Lung (tissue), 12 donors: ENCODE results near the gene SIDT2. TPM values are rescaled to one million over a fixed set of nuclear protein-coding genes. Genes with fewer than 3 reads are reported as not detected.

Experiments used
- ATAC-seq: fragments of 200-7000 bp; cut with Tn5 transposase; one replicate; pipeline ENCODE4 v1.9.1; 2020; ENCODE audit warnings: moderate number of reproducible peaks; ENCODE audit not compliant: insufficient read depth, low FRiP score
- DNase-seq, 3 donors: peaks; one replicate each; pipeline ENCODE4 v3.0.0-alpha.2; 2013 to 2017
- H3K27ac ChIP-seq, 2 donors: one replicate each; pipeline ENCODE4 v1.5.1; 2013; ENCODE audit warnings: mild to moderate bottlenecking in 2 of 2, moderate library complexity in 2 of 2, control low read depth in 1 of 2, inconsistent platforms in 1 of 2, low read depth in 1 of 2, low read length in 1 of 2
- H3K27me3 ChIP-seq, 3 donors: one replicate each; pipeline ENCODE4 v1.5.1; 2013; ENCODE audit warnings: low read length in 2 of 3; ENCODE audit not compliant: control insufficient read depth in 3 of 3, insufficient read depth in 3 of 3
- H3K36me3 ChIP-seq, 4 donors: one replicate each; pipeline ENCODE4 v1.5.1; 2013; ENCODE audit warnings: low read length in 4 of 4, mild to moderate bottlenecking in 1 of 4, moderate library complexity in 1 of 4; ENCODE audit not compliant: control insufficient read depth in 4 of 4, insufficient read depth in 4 of 4
- H3K4me1 ChIP-seq, 5 donors: one replicate each; pipeline ENCODE4 v1.5.1; 2013; ENCODE audit warnings: low read length in 5 of 5, mild to moderate bottlenecking in 2 of 5, moderate library complexity in 1 of 5; ENCODE audit not compliant: control insufficient read depth in 5 of 5, insufficient read depth in 5 of 5
- H3K4me3 ChIP-seq: one replicate; pipeline ENCODE4 v1.5.1; 2013; ENCODE audit warnings: mild to moderate bottlenecking, control low read depth, moderate library complexity
- H3K9ac ChIP-seq, 2 donors: one replicate each; pipeline ENCODE4 v1.5.1; 2013; ENCODE audit warnings: low read length in 2 of 2, control low read depth in 1 of 2; ENCODE audit not compliant: insufficient read depth in 1 of 2
- H3K9me3 ChIP-seq, 4 donors: one replicate each; pipeline ENCODE4 v1.5.1; 2013; ENCODE audit warnings: low read length in 3 of 4, mild to moderate bottlenecking in 1 of 4, moderate library complexity in 1 of 4; ENCODE audit not compliant: control insufficient read depth in 4 of 4, insufficient read depth in 3 of 4
- CTCF ChIP-seq: IDR thresholded peaks from 2 replicates; pipeline ENCODE4 v1.5.1; 2012; ENCODE audit warnings: mild to moderate bottlenecking; ENCODE audit errors: control extremely low read depth, extremely low read depth
- WGBS, 2 donors: extraction: QIAGEN DNeasy Blood & Tissue Kit; methylation state at CpG; one replicate each; pipeline ENCODE4 v1.1.7; 2013; 5-methylcytosine and 5-hydroxymethylcytosine counted together
- polyA plus RNA-seq, 2 donors: library from polyadenylated mRNA; stranded (reverse); fragments of 200-250 nt; gene quantifications; one replicate each; pipeline ENCODE4 v1.2.1, GENCODE V29; 2013
- total RNA-seq, 2 donors: library from RNA; depleted of rRNA in 1 of 2; stranded (reverse); fragments of >200 nt in 1 of 2; gene quantifications; one replicate each; pipeline ENCODE4 v1.2.1, GENCODE V29; 2014 to 2021
- donor health status: control.
- donor health status: control.
- donor health status: Bipolar disorder and iron deficiency.
- donor health status: healthy.
- donor health status: DM: yes; HTN: yes; CAD: no.

The SIDT2 gene
- total and polyA plus RNA-seq, 4 donors: 25.4 to 84.8 (median 38.4) TPM

DNA sequence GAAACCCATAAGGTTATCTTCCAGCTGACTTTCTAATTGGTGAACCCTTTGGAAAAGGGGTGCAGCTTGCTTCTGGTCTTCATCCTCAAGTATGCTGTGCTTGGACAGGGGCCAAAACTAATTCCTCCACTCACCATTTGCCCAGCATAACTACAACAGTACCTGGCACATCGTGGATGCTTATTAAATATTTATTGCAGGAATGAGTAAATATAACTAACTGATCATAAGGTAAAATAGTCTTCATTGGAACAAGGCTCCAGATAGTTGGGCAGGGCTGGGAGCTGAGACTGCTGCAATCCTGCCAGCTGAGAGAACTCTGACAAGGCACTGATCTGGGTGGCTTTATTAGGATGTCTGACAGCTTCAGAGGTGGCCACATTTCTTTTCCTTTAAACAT is 2.4 kb upstream of the SIDT2 start:
- Histone ChIP-seq H3K9ac (no peak overlapping the region), H3K4me1 (peaks cover 11 to 25% (median 18%) of the 10 kb centered on the region in 5 donors), H3K27me3 (no peaks in the 10 kb centered on the region), H3K9me3 (no peaks in the 10 kb centered on the region), H3K4me3 (no peak overlapping the region), H3K36me3 (peaks cover 0 to 3% (median 0%) of the 10 kb centered on the region in 4 donors), H3K27ac (no peak overlapping the region)
- DNase-seq: no peak
- TF ChIP-seq CTCF: no peak
- ATAC-seq: no peak
- 64 to 71% methylated on average over 1 of the region's 1 CpG for WGBS, 2 donors

- Histone ChIP-seq H3K27ac (peak overlapping the region in 1 of 2 donors; percentile 97), H3K36me3 (peaks cover 0 to 9% (median 4%) of the 10 kb centered on the region in 4 donors), H3K9ac (peak overlapping the region in 1 of 2 donors; percentile 90), H3K27me3 (no peaks in the 10 kb centered on the region), H3K9me3 (no peaks in the 10 kb centered on the region), H3K4me1 (peaks cover 11 to 25% (median 16%) of the 10 kb centered on the region in 5 donors), H3K4me3 (no peak overlapping the region)
- ATAC-seq: no peak
- DNase-seq: no peak
- 74 to 83% methylated on average over 10 of the region's 10 CpGs for WGBS, 2 donors
- TF ChIP-seq CTCF: no peak
Measured at GRCh38 chr11:117177534-117178209, 871 bp upstream of the SIDT2 start.

GRCh38 chr11:117179048-117179999 is 781 bp downstream of the SIDT2 start:
- Histone ChIP-seq H3K36me3 (peaks cover 6 to 15% (median 10%) of the 10 kb centered on the region in 4 donors), H3K9ac (peak overlapping the region; percentile 80), H3K9me3 (no peaks in the 10 kb centered on the region), H3K27ac (peak overlapping the region; percentile 91 to 97), H3K4me1 (peaks cover 10 to 25% (median 13%) of the 10 kb centered on the region in 5 donors), H3K27me3 (no peaks in the 10 kb centered on the region), H3K4me3 (peak overlapping the region; percentile 91)
- peak; percentile 30 for ATAC-seq
- 1% methylated on average over 38 to 39 of the region's 39 CpGs for WGBS, 2 donors
- peak in 2 of 3 donors; percentile 50 to 64 for DNase-seq
- TF ChIP-seq CTCF: no peak
